Fibroblast of villous mesenchyme (primary cell): ENCODE data around the gene PTPRN2. TPM values are rescaled to one million over a fixed set of nuclear protein-coding genes. Genes with fewer than 3 reads are reported as not detected.

Experiments
- DNase-seq: peaks from one replicate; pipeline ENCODE4 v3.0.0-alpha.2; 2010; ENCODE audit warnings: low read depth
- H3K4me3 ChIP-seq: 2 replicates; pipeline ENCODE4 v1.5.1; 2011; ENCODE audit warnings: low read depth, mild to moderate bottlenecking, low read length
- CTCF ChIP-seq: IDR thresholded peaks from 2 replicates; pipeline ENCODE4 v1.5.1; 2012; ENCODE audit warnings: low read depth, mild to moderate bottlenecking, low read length; ENCODE audit not compliant: insufficient read depth
- total RNA-seq: library from RNA; depleted of rRNA; stranded (reverse); fragments of >200 nt; gene quantifications from 2 replicates; pipeline ENCODE4 v1.2.3, GENCODE V29; 2012

The PTPRN2 gene
- total RNA-seq, 1 donor, result not detected

DNA sequence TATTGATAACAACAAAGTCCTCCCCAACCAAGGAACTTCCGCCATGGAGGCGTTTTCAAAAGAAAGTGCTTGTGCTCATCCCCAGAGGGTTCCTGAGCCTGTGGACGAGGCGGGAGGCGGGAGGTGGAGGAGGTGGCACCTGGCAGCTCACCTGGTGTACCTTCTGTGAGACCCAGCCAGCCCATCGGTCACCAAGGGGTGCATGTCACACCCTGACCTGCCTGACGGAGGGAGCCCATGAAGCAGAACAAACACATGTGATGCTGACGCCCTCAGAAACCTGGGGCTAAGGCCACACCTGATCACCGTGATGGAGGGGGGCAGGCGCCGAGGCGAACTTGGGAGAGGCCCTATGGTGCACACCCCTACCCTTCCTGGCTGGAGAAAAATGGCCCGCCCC, 792.0 kb downstream of the PTPRN2 start:
- no peak overlapping the region for H3K4me3 ChIP-seq
- TF ChIP-seq CTCF, result no peak
- no peak for DNase-seq

DNA sequence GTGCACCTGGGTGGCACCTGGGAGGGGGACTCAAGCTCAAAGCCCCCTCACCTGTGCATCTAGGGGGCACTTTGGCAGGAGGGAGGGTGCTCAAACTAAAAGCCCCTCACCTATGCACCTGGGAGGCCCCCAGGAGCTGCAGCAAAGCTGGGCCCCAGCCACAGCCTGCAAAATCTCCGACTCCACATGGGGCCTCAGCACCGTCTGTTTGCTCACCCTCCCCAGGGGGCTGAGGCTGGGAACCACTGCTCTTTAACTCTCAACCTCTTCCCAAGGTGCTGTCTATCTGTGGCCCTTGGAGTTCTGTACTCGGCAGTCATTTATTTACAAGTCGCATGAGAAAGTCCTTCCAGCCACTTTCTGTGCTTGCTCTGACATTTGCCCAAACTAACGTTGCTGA, 792.4 kb downstream of the PTPRN2 start:
- DNase-seq, result no peak
- no peak for TF ChIP-seq CTCF
- H3K4me3 ChIP-seq, result no peak overlapping the region

- no peak for TF ChIP-seq CTCF
- H3K4me3 ChIP-seq, result no peak overlapping the region
Observed at GRCh38 chr7:157794746-157795065, 792.9 kb downstream of the PTPRN2 start.

DNA sequence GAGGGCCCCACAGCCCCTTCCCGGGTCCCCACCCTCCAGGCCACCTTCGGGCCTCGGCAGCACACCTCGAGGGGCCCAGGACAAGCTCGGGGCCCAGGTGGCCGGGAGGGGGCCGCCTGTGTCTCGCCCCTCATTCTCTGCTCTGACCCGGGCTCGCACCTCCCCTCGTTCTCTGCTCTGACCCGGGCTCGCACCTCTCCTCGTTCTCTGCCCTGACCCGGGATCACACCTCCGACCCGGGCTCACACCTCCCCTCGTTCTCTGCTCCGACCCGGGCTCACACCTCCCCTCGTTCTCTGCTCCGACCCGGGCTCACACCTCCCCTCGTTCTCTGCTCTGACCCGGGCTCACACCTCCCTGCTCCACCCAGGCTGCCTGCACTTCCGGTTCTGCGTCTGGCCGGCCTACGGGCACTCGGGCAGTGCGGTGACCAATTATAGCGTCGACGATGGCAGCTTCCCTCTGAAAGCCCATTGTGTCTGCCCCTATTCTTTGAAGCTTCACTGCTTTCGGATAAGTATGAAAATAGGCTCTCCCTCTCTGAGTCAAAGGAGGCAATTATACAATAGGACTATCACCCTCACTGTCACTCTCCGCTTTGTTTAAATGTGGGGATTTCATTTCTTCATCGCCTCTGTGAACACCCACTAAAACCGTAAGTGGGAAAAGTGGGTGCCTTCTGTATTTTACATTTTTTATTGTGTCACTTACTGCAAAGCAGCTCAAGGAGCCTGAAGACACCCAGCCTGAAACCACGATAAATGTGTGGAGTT, 793.5 kb downstream of the PTPRN2 start:
- DNase-seq, result no peak
- TF ChIP-seq CTCF, result no peak
- H3K4me3 ChIP-seq, result no peak overlapping the region

More at GRCh38 chr7:157794746-157795065, 792.9 kb downstream of the PTPRN2 start:
- DNase-seq, result no peak

DNA sequence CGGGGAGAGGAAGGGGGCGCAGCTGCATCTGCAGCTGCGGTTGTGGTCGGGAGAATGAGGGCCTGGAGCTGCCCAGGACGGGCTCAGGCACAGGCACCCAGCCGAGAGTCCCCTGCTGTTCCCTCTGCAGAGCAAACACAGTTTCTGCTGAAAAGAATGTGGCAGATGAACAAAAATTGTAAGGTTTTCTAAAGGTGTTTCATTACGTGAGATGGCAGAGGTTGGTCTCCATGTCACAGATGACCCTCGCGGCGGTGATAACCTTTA, 794.6 kb downstream of the PTPRN2 start:
- no peak overlapping the region for H3K4me3 ChIP-seq
- no peak for TF ChIP-seq CTCF
- no peak for DNase-seq

DNA sequence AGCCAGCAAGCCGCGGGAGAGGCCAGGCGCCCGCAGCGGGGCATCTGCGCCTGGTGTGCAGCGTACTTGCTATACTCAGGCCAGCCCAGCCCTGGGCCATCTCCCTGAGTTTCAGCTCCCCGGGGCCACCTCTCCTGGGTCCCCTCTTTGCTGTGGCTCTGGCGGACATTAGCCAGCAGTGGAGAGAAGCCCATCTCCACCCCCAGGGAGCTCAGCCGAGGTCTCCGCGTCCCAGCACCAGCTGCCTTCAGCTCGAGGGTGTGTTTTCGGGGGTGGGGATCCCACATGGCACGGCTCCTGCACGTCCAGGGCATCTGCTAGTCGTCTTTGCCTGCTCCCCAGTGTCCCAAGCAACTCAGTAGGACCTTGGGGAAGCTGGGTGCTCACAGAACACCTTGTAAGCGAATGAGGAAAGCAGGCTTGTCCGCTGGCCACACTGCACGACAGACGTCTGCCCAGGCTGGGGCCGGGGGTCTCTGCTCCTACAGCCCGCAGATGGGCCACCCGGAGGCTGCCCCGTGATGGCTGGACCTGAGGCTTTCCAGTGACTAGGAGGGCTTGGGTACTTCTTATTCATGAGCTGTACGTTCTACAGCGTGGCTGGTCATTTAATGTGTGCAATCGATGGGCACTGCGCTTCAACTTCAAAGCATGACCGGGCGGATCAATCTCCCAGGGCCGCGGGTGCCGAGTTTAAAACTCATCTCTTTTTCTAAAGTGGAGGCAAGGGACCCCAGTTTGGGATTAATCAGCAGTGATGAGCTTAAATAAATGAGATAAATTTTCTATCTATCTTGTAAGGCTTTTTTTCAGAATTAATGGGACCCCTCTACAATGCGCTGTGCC, 795.2 kb downstream of the PTPRN2 start:
- H3K4me3 ChIP-seq, result no peak overlapping the region
- no peak for DNase-seq
- TF ChIP-seq CTCF, result no peak

- DNase-seq, result no peak
- no peak for TF ChIP-seq CTCF
Observed at GRCh38 chr7:157791666-157792065, 796.0 kb downstream of the PTPRN2 start.

More at GRCh38 chr7:157791666-157792065, 796.0 kb downstream of the PTPRN2 start:
- H3K4me3 ChIP-seq, result no peak overlapping the region
